Karpas-422 (cell line): ENCODE data around the gene SEPTIN6. TPM values are rescaled to one million over a fixed set of nuclear protein-coding genes. Genes with fewer than 3 reads are reported as not detected.

ENCODE experiments used
- DNase-seq: peaks from one replicate; pipeline ENCODE4 v3.0.0-alpha.2; 2015
- H2AFZ ChIP-seq: fragments of 200-600 bp; sonication (generic); 2 replicates; pipeline ENCODE4 v1.6.1; 2014; ENCODE audit warnings: antibody characterized with exemption, low read length, mixed read lengths
- H3K27ac ChIP-seq: fragments of 200-600 bp; sonication (generic); 2 replicates; pipeline ENCODE4 v1.5.1; 2014; ENCODE audit warnings: mild to moderate bottlenecking, low read length, moderate library complexity
- H3K27me3 ChIP-seq: fragments of 200-600 bp; sonication (generic); 2 replicates; pipeline ENCODE4 v1.6.1; 2014; ENCODE audit warnings: low read length, mixed read lengths
- H3K36me3 ChIP-seq: fragments of 200-600 bp; sonication (generic); 2 replicates; pipeline ENCODE4 v1.6.1; 2014; ENCODE audit warnings: low read length, mixed read lengths; ENCODE audit not compliant: insufficient read depth
- H3K4me1 ChIP-seq: fragments of 200-600 bp; sonication (generic); 2 replicates; pipeline ENCODE4 v1.6.1; 2014; ENCODE audit warnings: mild to moderate bottlenecking, low read length, mixed read lengths
- H3K4me2 ChIP-seq: fragments of 200-600 bp; sonication (generic); 2 replicates; pipeline ENCODE4 v1.6.1; 2014; ENCODE audit warnings: low read length, low read depth, mild to moderate bottlenecking; ENCODE audit not compliant: poor library complexity, severe bottlenecking
- H3K4me3 ChIP-seq: fragments of 200-600 bp; sonication (generic); 2 replicates; pipeline ENCODE4 v1.5.1; 2014; ENCODE audit warnings: mild to moderate bottlenecking, antibody characterized with exemption, low read length, mixed read lengths
- H3K79me2 ChIP-seq: fragments of 200-600 bp; sonication (generic); 2 replicates; pipeline ENCODE4 v1.6.1; 2014; ENCODE audit warnings: mild to moderate bottlenecking, low read length, mixed read lengths
- H3K9ac ChIP-seq: fragments of 200-600 bp; sonication (generic); 2 replicates; pipeline ENCODE4 v1.6.0; 2014; ENCODE audit warnings: low read length
- H3K9me2 ChIP-seq: fragments of 200-600 bp; sonication (generic), shearing (Covaris generic); replicated peaks from 2 replicates; pipeline ENCODE4 v1.6.0; 2014; ENCODE audit warnings: mild to moderate bottlenecking, low read length, moderate library complexity; ENCODE audit not compliant: insufficient read depth
- H3K9me3 ChIP-seq: fragments of 300-700, 200-600 bp; sonication (generic); 2 replicates; pipeline ENCODE4 v1.6.1; 2014; ENCODE audit warnings: low read length, mixed read lengths
- H4K20me1 ChIP-seq: fragments of 200-600 bp; sonication (generic); 2 replicates; pipeline ENCODE4 v1.6.1; 2014; ENCODE audit warnings: mild to moderate bottlenecking, antibody characterized with exemption, low read length, low read depth; ENCODE audit not compliant: insufficient read depth
- total RNA-seq: library from RNA; depleted of rRNA; stranded (reverse); fragments of >200 nt; shearing (Covaris generic); gene quantifications from 2 replicates; pipeline ENCODE4 v1.2.3, GENCODE V29; 2014; ENCODE audit warnings: low replicate concordance

The SEPTIN6 gene
- total RNA-seq, 1 experiment from 2014 or later, result 20.2 TPM

GRCh38 chrX:119695535-119696050 is 2.6 kb upstream of the SEPTIN6 start:
- Histone ChIP-seq H3K36me3 (no peaks in the 10 kb centered on the region), H3K4me3 (peak overlapping the region; percentile 50)

GRCh38 chrX:119694601-119695534 is 1.9 kb upstream of the SEPTIN6 start:
- H3K27ac ChIP-seq, result no peak overlapping the region
- H3K9me2 ChIP-seq, result no peaks in the 10 kb centered on the region
- H3K79me2 ChIP-seq, result no peaks in the 10 kb centered on the region
- peaks cover 53% of the 10 kb centered on the region for H3K4me1 ChIP-seq
- no peak overlapping the region for H2AFZ ChIP-seq
- peak overlapping the region; percentile 11; the same call in 1 of the 2 replicates for H3K9ac ChIP-seq
- no peak for DNase-seq
- H3K27me3 ChIP-seq, result peaks cover 3% of the 10 kb centered on the region; the same call in 1 of the 2 replicates
- peak overlapping the region; percentile 50 for H3K4me3 ChIP-seq
- no peaks in the 10 kb centered on the region for H3K36me3 ChIP-seq
- no peaks in the 10 kb centered on the region for H3K9me3 ChIP-seq
- peak overlapping the region; percentile 74 for H3K4me2 ChIP-seq
- H4K20me1 ChIP-seq, result no peaks in the 10 kb centered on the region

More at GRCh38 chrX:119695535-119696050, 2.6 kb upstream of the SEPTIN6 start:
- Histone ChIP-seq H3K27me3 (peaks cover 3% of the 10 kb centered on the region; the same call in 1 of the 2 replicates), H2AFZ (no peak overlapping the region), H3K4me2 (peak overlapping the region; percentile 74), H4K20me1 (no peaks in the 10 kb centered on the region), H3K9me3 (no peaks in the 10 kb centered on the region), H3K79me2 (no peaks in the 10 kb centered on the region), H3K9me2 (no peaks in the 10 kb centered on the region), H3K9ac (no peak overlapping the region), H3K27ac (no peak overlapping the region), H3K4me1 (peaks cover 53% of the 10 kb centered on the region)
- peak; percentile 61 for DNase-seq

DNA sequence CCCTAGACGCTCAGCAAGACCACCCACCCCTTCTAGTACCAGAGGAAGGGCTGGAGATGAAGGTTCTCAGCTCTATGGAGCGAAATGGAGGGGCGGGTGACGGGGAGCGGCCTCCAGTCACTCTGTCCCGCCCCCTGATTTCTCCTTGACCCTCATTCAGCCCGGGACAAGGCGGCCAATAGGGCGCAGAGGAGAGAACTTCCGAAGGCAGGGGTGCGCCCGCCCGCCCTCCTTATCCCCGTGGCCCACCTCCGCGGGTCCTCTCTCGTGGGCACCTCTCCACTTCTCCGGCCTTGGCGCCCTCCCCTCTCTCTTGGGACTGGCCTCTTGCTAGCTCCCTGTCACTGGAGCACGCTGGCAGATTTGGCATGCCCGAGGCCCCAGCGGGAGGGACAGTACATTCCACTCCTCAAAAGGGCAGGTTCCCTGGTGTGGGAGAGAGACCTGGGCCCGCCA is 1.1 kb upstream of the SEPTIN6 start:
- H3K9me2 ChIP-seq, result no peaks in the 10 kb centered on the region
- H3K4me1 ChIP-seq, result peaks cover 53% of the 10 kb centered on the region
- peaks cover 3% of the 10 kb centered on the region; the same call in 1 of the 2 replicates for H3K27me3 ChIP-seq
- no peak overlapping the region for H3K9ac ChIP-seq
- no peaks in the 10 kb centered on the region for H3K36me3 ChIP-seq
- peak overlapping the region; percentile 74 for H3K4me2 ChIP-seq
- no peak overlapping the region for H3K27ac ChIP-seq
- H3K4me3 ChIP-seq, result peak overlapping the region; percentile 65; the same call in 1 of the 2 replicates
- no peak overlapping the region for H2AFZ ChIP-seq
- no peaks in the 10 kb centered on the region for H3K9me3 ChIP-seq
- no peak for DNase-seq
- H3K79me2 ChIP-seq, result no peaks in the 10 kb centered on the region
- H4K20me1 ChIP-seq, result no peaks in the 10 kb centered on the region

DNA sequence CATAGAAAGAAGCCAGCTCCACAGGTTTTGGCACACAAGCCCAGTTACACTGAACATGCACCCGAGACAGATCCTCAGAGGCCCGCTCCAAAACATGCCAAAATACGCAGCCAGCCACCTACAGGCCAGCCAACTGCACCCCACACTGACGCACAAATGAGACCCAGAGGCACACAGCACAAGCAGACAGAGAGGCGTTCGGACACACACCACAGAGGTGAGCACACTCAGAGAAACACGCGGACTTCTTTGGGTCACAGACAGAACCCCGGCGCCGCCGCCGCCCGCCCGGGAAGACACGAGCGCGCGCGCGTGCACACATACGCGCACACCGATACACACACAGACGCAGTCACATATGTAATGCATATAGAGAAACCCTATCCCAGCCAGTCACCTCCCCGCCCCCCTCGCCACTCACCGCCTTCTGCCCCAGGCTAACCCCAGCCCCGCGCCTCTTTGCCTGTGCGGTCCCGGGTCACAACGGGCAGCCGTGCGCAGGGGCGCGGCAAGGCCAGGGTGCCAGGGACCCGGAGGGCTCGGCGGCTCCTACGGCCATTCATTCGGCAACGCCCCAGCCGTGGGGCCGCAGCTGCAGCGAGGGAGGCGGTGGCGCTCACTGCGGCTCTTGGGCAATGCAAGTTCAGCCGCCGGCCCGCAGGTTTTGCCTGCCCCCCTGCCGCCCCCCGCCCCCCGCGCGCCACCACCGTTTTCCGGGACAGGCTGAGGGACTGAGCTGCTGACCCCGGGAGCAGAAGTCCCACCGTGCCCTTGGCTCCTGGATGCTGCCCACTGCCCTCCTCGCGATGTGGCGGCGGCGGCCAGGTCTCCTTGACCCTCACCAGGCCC is 553 bp downstream of the SEPTIN6 start:
- Histone ChIP-seq H3K9me2 (no peaks in the 10 kb centered on the region), H3K36me3 (no peaks in the 10 kb centered on the region), H3K79me2 (no peaks in the 10 kb centered on the region), H3K9ac (peak overlapping the region; percentile 71), H3K27me3 (peaks cover 3% of the 10 kb centered on the region; the same call in 1 of the 2 replicates), H3K4me3 (peak overlapping the region; percentile 65), H2AFZ (peak overlapping the region; percentile 68; the same call in 1 of the 2 replicates), H3K4me2 (peak overlapping the region; percentile 74), H3K9me3 (no peaks in the 10 kb centered on the region), H3K4me1 (peaks cover 58% of the 10 kb centered on the region), H3K27ac (no peak overlapping the region), H4K20me1 (no peaks in the 10 kb centered on the region)
- DNase-seq, result peak; percentile 62

DNA sequence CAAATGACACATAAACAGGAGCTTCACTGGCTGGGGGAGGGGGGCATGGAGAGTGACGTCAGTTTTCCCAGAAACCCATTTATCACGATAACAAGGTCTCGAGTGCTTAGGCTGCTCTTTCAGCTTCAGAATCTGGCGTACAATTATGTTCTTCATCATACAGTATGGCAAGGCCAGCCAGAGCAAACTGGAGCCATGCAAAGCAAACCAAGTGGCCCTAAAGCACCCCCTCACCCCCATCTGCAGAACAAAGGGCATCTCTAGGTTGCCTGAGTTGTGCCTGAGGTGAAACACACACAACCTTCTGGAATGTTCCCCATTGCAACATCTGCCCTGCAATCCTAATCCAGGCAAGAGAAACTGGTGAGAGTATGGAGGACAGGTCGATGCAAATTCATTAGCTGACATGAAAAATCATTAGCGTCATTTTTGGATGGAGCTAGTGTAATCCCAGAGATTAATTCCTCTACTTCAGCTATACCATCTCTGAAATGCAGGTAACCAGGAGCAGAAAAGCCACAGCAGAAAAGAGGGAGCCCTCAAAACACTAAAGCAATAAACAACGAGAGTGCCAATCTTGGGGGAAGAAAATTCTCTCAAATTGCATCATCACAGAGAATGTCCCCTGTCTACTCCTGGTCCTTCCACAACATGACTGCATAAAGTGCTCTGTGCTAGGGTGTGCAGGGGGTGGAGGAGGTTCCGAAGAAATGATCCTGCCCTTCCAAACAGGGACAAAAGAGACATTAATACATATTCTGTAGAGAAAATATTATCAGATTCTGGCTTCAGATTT is 1.8 kb downstream of the SEPTIN6 start:
- H4K20me1 ChIP-seq, result no peaks in the 10 kb centered on the region
- no peak overlapping the region for H3K27ac ChIP-seq
- H3K79me2 ChIP-seq, result no peaks in the 10 kb centered on the region
- no peak overlapping the region for H3K9ac ChIP-seq
- H3K9me3 ChIP-seq, result no peaks in the 10 kb centered on the region
- peaks cover 60% of the 10 kb centered on the region for H3K4me1 ChIP-seq
- peaks cover 3% of the 10 kb centered on the region; the same call in 1 of the 2 replicates for H3K27me3 ChIP-seq
- H2AFZ ChIP-seq, result no peak overlapping the region
- H3K4me2 ChIP-seq, result peak overlapping the region; percentile 74
- DNase-seq, result no peak
- H3K9me2 ChIP-seq, result no peaks in the 10 kb centered on the region
- H3K4me3 ChIP-seq, result peak overlapping the region; percentile 65; the same call in 1 of the 2 replicates
- no peaks in the 10 kb centered on the region for H3K36me3 ChIP-seq

GRCh38 chrX:119688911-119689321 is 4.1 kb downstream of the SEPTIN6 start:
- H4K20me1 ChIP-seq, result no peaks in the 10 kb centered on the region
- no peak overlapping the region for H3K4me3 ChIP-seq
- H3K4me2 ChIP-seq, result no peak overlapping the region
- no peak overlapping the region for H3K27ac ChIP-seq
- no peaks in the 10 kb centered on the region for H3K9me2 ChIP-seq
- no peaks in the 10 kb centered on the region for H3K9me3 ChIP-seq
- H3K27me3 ChIP-seq, result no peaks in the 10 kb centered on the region
- H2AFZ ChIP-seq, result no peak overlapping the region
- no peak for DNase-seq
- no peaks in the 10 kb centered on the region for H3K79me2 ChIP-seq
- no peak overlapping the region for H3K9ac ChIP-seq
- H3K36me3 ChIP-seq, result no peaks in the 10 kb centered on the region
- peaks cover 53% of the 10 kb centered on the region for H3K4me1 ChIP-seq

DNA sequence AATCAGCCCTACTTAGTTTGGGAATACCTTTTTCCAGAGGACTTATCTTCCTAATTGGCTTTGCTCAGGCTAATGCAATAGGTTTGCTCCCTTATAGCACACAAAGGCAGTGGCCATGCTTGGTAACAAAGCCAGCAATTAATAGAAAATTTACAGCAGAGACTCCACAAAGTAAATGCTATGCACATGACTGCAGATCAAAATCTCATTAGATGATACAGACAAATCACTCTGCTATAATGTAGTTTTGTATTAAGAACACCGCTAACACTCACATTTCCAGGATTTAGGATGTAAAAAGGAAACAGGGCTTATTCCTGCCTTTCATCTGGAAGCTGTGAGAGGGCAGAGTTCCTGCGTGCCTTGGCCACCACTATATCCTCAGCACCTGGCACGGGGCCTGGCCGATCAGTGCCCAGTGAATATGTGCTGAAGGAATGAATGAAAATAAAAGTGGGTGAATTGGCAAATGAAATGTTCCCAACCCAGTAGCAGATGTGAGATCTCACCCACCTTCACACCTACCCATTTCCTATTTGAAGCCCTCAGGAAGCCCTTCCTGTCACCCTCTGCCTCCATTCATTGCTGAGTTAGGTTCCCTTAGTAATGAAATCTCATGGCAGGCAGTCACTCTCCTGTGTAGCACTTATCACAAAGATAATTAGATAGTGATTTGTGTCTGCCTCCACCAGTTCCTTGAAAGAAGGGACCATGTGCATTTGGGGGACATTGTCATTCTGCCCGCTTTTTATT is 5.1 kb downstream of the SEPTIN6 start:
- no peak overlapping the region for H3K27ac ChIP-seq
- no peaks in the 10 kb centered on the region for H3K9me2 ChIP-seq
- no peaks in the 10 kb centered on the region for H3K36me3 ChIP-seq
- no peaks in the 10 kb centered on the region for H4K20me1 ChIP-seq
- no peaks in the 10 kb centered on the region for H3K27me3 ChIP-seq
- H3K9me3 ChIP-seq, result no peaks in the 10 kb centered on the region
- no peak overlapping the region for H3K4me3 ChIP-seq
- no peaks in the 10 kb centered on the region for H3K79me2 ChIP-seq
- no peak overlapping the region for H3K9ac ChIP-seq
- no peak for DNase-seq
- H3K4me1 ChIP-seq, result peaks cover 46% of the 10 kb centered on the region
- no peak overlapping the region for H2AFZ ChIP-seq
- no peak overlapping the region for H3K4me2 ChIP-seq
